ENCODE measurements around the gene LYPLAL1. TPM values are rescaled to one million over a fixed set of nuclear protein-coding genes. Genes with fewer than 3 reads are reported as not detected.
"Not testable (repeated sequence)": the region's sequence is repeated elsewhere in the genome, so short reads cannot be mapped to it uniquely, and the experiment has no call there.

LYPLAL1 gene
- total RNA-seq, 1 experiment from 2014 or later, result 20.7 TPM

DNA sequence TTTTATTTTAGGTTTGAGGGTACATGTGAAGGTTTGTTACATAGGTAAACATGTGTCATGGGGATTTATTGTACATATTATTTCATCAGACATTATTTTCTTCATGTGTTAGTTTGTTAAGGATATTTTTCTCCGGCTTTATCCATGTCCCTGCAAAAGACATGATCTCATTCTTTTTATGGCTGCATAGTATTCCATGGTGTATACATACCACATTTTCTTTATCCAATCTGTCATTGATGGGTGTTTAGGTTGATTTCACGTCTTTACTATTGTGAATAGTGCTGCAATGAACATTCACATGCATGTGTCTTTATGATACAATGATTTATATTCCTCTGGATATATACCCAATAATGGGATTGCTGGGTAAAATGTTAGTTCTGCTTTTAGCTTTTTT, 76.8 kb downstream of the LYPLAL1 start:
- H3K27ac Mint-ChIP-seq; H3K36me3 Mint-ChIP-seq; ATAC-seq; H3K4me1 Mint-ChIP-seq; CTCF ChIA-PET; H3K4me3 Mint-ChIP-seq; DNase-seq (ENCODE audit: low spot score); H3K27me3 Mint-ChIP-seq (ENCODE audit: low read depth); POLR2A ChIA-PET: not testable (repeated sequence)
- H3K9me3 Mint-ChIP-seq, result peaks cover 20% of the 10 kb centered on the region

DNA sequence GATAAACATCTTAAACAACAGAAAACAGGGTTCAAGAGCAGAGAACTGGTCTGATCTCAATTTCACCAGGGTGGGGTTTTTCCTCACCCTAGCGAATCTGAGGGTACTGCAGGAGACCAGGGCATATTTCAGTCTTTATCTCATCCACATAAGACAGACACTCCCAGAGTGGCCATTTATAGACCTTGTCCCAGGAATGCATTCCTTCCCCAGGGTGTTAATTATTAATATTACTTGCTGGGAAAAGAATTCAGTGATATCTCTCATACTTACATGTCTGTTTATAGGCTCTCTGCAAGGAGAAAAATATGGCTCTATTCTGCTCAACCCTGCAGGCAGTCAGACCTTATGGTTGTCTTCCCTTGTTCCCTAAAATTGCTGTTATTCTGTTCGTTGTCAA, 84.1 kb downstream of the LYPLAL1 start:
- Mint-ChIP-seq H3K36me3 (peaks cover 25% of the 10 kb centered on the region), H3K27ac (no peak overlapping the region), H3K27me3 (ENCODE audit: low read depth) (no peaks in the 10 kb centered on the region), H3K4me3 (no peak overlapping the region), H3K9me3 (peaks cover 50% of the 10 kb centered on the region), H3K4me1 (no peaks in the 10 kb centered on the region)
- no peak for ATAC-seq
- DNase-seq (ENCODE audit: low spot score), result no peak
- ChIA-PET CTCF (interaction anchor here (0.7 to 1.3 kb wide), 2 partner anchors 17 to 96 kb away, joined by 3 read pairs; no protein-coding TSS in a partner anchor), POLR2A (no interaction called here)
- TF ChIP-seq, protein P1, sequence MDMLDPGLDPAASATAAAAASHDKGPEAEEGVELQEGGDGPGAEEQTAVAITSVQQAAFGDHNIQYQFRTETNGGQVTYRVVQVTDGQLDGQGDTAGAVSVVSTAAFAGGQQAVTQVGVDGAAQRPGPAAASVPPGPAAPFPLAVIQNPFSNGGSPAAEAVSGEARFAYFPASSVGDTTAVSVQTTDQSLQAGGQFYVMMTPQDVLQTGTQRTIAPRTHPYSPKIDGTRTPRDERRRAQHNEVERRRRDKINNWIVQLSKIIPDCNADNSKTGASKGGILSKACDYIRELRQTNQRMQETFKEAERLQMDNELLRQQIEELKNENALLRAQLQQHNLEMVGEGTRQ (CRISPR knock-in tag; IDR thresholded peaks at IDR 0.05), result no peak
- TF ChIP-seq, protein P2, sequence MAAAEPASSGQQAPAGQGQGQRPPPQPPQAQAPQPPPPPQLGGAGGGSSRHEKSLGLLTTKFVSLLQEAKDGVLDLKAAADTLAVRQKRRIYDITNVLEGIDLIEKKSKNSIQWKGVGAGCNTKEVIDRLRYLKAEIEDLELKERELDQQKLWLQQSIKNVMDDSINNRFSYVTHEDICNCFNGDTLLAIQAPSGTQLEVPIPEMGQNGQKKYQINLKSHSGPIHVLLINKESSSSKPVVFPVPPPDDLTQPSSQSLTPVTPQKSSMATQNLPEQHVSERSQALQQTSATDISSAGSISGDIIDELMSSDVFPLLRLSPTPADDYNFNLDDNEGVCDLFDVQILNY (CRISPR knock-in tag; IDR thresholded peaks at IDR 0.05), result no peak
- no peak for TF ChIP-seq JAZF1 (CRISPR knock-in tag; IDR thresholded peaks at IDR 0.05)
- no peak for TF ChIP-seq ZNF263 (CRISPR knock-in tag; IDR thresholded peaks at IDR 0.05; ENCODE audit: low read depth)
- TF ChIP-seq, protein P3, sequence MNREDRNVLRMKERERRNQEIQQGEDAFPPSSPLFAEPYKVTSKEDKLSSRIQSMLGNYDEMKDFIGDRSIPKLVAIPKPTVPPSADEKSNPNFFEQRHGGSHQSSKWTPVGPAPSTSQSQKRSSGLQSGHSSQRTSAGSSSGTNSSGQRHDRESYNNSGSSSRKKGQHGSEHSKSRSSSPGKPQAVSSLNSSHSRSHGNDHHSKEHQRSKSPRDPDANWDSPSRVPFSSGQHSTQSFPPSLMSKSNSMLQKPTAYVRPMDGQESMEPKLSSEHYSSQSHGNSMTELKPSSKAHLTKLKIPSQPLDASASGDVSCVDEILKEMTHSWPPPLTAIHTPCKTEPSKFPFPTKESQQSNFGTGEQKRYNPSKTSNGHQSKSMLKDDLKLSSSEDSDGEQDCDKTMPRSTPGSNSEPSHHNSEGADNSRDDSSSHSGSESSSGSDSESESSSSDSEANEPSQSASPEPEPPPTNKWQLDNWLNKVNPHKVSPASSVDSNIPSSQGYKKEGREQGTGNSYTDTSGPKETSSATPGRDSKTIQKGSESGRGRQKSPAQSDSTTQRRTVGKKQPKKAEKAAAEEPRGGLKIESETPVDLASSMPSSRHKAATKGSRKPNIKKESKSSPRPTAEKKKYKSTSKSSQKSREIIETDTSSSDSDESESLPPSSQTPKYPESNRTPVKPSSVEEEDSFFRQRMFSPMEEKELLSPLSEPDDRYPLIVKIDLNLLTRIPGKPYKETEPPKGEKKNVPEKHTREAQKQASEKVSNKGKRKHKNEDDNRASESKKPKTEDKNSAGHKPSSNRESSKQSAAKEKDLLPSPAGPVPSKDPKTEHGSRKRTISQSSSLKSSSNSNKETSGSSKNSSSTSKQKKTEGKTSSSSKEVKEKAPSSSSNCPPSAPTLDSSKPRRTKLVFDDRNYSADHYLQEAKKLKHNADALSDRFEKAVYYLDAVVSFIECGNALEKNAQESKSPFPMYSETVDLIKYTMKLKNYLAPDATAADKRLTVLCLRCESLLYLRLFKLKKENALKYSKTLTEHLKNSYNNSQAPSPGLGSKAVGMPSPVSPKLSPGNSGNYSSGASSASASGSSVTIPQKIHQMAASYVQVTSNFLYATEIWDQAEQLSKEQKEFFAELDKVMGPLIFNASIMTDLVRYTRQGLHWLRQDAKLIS (CRISPR knock-in tag; IDR thresholded peaks at IDR 0.05; ENCODE audit: borderline replicate concordance), result no peak
- no peak for TF ChIP-seq ESRRA (CRISPR knock-in tag; IDR thresholded peaks at IDR 0.05; ENCODE audit: borderline replicate concordance)
- no peak for TF ChIP-seq NR2C2 (CRISPR knock-in tag; IDR thresholded peaks at IDR 0.05)
- TF ChIP-seq, protein P4, sequence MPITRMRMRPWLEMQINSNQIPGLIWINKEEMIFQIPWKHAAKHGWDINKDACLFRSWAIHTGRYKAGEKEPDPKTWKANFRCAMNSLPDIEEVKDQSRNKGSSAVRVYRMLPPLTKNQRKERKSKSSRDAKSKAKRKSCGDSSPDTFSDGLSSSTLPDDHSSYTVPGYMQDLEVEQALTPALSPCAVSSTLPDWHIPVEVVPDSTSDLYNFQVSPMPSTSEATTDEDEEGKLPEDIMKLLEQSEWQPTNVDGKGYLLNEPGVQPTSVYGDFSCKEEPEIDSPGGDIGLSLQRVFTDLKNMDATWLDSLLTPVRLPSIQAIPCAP (CRISPR knock-in tag; IDR thresholded peaks at IDR 0.05), result no peak
- no peak for TF ChIP-seq MXD4 (CRISPR knock-in tag; IDR thresholded peaks at IDR 0.05; ENCODE audit: borderline replicate concordance)
- no peak for TF ChIP-seq TCF7 (CRISPR knock-in tag; IDR thresholded peaks at IDR 0.05; ENCODE audit: low read depth)
- TF ChIP-seq CREM (CRISPR knock-in tag; IDR thresholded peaks at IDR 0.05), result no peak
- TF ChIP-seq, protein P5, sequence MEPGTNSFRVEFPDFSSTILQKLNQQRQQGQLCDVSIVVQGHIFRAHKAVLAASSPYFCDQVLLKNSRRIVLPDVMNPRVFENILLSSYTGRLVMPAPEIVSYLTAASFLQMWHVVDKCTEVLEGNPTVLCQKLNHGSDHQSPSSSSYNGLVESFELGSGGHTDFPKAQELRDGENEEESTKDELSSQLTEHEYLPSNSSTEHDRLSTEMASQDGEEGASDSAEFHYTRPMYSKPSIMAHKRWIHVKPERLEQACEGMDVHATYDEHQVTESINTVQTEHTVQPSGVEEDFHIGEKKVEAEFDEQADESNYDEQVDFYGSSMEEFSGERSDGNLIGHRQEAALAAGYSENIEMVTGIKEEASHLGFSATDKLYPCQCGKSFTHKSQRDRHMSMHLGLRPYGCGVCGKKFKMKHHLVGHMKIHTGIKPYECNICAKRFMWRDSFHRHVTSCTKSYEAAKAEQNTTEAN (CRISPR knock-in tag; IDR thresholded peaks at IDR 0.05), result no peak
- TF ChIP-seq ZNF671 (CRISPR knock-in tag; IDR thresholded peaks at IDR 0.05), result no peak
- TF ChIP-seq, protein P6, sequence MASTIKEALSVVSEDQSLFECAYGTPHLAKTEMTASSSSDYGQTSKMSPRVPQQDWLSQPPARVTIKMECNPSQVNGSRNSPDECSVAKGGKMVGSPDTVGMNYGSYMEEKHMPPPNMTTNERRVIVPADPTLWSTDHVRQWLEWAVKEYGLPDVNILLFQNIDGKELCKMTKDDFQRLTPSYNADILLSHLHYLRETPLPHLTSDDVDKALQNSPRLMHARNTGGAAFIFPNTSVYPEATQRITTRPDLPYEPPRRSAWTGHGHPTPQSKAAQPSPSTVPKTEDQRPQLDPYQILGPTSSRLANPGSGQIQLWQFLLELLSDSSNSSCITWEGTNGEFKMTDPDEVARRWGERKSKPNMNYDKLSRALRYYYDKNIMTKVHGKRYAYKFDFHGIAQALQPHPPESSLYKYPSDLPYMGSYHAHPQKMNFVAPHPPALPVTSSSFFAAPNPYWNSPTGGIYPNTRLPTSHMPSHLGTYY (CRISPR knock-in tag; IDR thresholded peaks at IDR 0.05), result no peak
- TF ChIP-seq TP53 (CRISPR knock-in tag; IDR thresholded peaks at IDR 0.05), result no peak
- no peak for TF ChIP-seq ZNF317 (CRISPR knock-in tag; IDR thresholded peaks at IDR 0.05; ENCODE audit: borderline replicate concordance, low read depth)
- TF ChIP-seq NFYB (CRISPR knock-in tag; conservative IDR thresholded peaks at IDR 0.05; ENCODE audit: low read depth), result no peak
- TF ChIP-seq, protein P7, sequence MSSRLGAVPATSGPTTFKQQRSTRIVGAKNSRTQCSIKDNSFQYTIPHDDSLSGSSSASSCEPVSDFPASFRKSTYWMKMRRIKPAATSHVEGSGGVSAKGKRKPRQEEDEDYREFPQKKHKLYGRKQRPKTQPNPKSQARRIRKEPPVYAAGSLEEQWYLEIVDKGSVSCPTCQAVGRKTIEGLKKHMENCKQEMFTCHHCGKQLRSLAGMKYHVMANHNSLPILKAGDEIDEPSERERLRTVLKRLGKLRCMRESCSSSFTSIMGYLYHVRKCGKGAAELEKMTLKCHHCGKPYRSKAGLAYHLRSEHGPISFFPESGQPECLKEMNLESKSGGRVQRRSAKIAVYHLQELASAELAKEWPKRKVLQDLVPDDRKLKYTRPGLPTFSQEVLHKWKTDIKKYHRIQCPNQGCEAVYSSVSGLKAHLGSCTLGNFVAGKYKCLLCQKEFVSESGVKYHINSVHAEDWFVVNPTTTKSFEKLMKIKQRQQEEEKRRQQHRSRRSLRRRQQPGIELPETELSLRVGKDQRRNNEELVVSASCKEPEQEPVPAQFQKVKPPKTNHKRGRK (CRISPR knock-in tag; IDR thresholded peaks at IDR 0.05; ENCODE audit: borderline replicate concordance), result no peak

All from WTC11 (cell line).